GM12875 (cell line): Measurements from ENCODE around the gene ALKAL2.

Experiments used
- H3K4me3 ChIP-seq: one replicate; pipeline ENCODE4 v1.5.1; 2011; ENCODE audit warnings: low read depth, low read length, control low read depth
- CTCF ChIP-seq: IDR thresholded peaks from 2 replicates; pipeline ENCODE4 v1.5.1; 2011; ENCODE audit warnings: low read depth, mild to moderate bottlenecking, control low read depth, inconsistent platforms, low read length, moderate library complexity, borderline replicate concordance; ENCODE audit not compliant: insufficient read depth

ALKAL2 gene

GRCh38 chr2:262117-262516 lies 25.8 kb downstream of the ALKAL2 start:
- no peak for TF ChIP-seq CTCF
- H3K4me3 ChIP-seq: no peak overlapping the region

GRCh38 chr2:260507-261161 lies 27.3 kb downstream of the ALKAL2 start:
- H3K4me3 ChIP-seq: no peak overlapping the region
- no peak for TF ChIP-seq CTCF

- no peak for TF ChIP-seq CTCF
- H3K4me3 ChIP-seq: no peak overlapping the region
These were observed 28.0 kb downstream of the ALKAL2 start for GRCh38 chr2:259789-260331.

- H3K4me3 ChIP-seq: no peak overlapping the region
- TF ChIP-seq CTCF: no peak
These were observed 29.0 kb downstream of the ALKAL2 start for GRCh38 chr2:258933-259332.

- H3K4me3 ChIP-seq: no peak overlapping the region
- TF ChIP-seq CTCF: no peak
These were observed 30.0 kb downstream of the ALKAL2 start for GRCh38 chr2:257842-258241.

- no peak for TF ChIP-seq CTCF
- H3K4me3 ChIP-seq: no peak overlapping the region
These were observed 30.5 kb downstream of the ALKAL2 start for GRCh38 chr2:257429-257828.

GRCh38 chr2:256094-256493 lies 31.8 kb downstream of the ALKAL2 start:
- no peak for TF ChIP-seq CTCF
- H3K4me3 ChIP-seq: no peak overlapping the region
